Fibroblast of villous mesenchyme (primary cell): ENCODE measurements around the gene PPM1F. TPM values are rescaled to one million over a fixed set of nuclear protein-coding genes. Genes with fewer than 3 reads are reported as not detected.

Experiments
- DNase-seq: peaks from one replicate; pipeline ENCODE4 v3.0.0-alpha.2; 2010; ENCODE audit warnings: low read depth
- H3K4me3 ChIP-seq: 2 replicates; pipeline ENCODE4 v1.5.1; 2011; ENCODE audit warnings: low read depth, mild to moderate bottlenecking, low read length
- CTCF ChIP-seq: IDR thresholded peaks from 2 replicates; pipeline ENCODE4 v1.5.1; 2012; ENCODE audit warnings: low read depth, mild to moderate bottlenecking, low read length; ENCODE audit not compliant: insufficient read depth
- total RNA-seq: library from RNA; depleted of rRNA; stranded (reverse); fragments of >200 nt; gene quantifications from 2 replicates; pipeline ENCODE4 v1.2.3, GENCODE V29; 2012

The PPM1F gene
- total RNA-seq, 1 donor = 36.7 TPM

- H3K4me3 ChIP-seq = no peak overlapping the region
Measured at GRCh38 chr22:21929253-21929652, 23.4 kb downstream of the PPM1F start.

GRCh38 chr22:21928048-21928447 lies 24.6 kb downstream of the PPM1F start:
- no peak for TF ChIP-seq CTCF
- DNase-seq = no peak
- no peak overlapping the region for H3K4me3 ChIP-seq

More at GRCh38 chr22:21929253-21929652, 23.4 kb downstream of the PPM1F start:
- no peak for TF ChIP-seq CTCF
- no peak for DNase-seq

GRCh38 chr22:21927174-21927823 lies 25.3 kb downstream of the PPM1F start:
- no peak for TF ChIP-seq CTCF
- DNase-seq = no peak
- H3K4me3 ChIP-seq = no peak overlapping the region

GRCh38 chr22:21926728-21927127 lies 25.9 kb downstream of the PPM1F start:
- no peak for DNase-seq
- H3K4me3 ChIP-seq = no peak overlapping the region
- no peak for TF ChIP-seq CTCF

- no peak overlapping the region for H3K4me3 ChIP-seq
- no peak for TF ChIP-seq CTCF
- no peak for DNase-seq
Measured at GRCh38 chr22:21923163-21923561, 29.5 kb downstream of the PPM1F start.

- no peak for DNase-seq
- TF ChIP-seq CTCF = no peak
- no peak overlapping the region for H3K4me3 ChIP-seq
Measured at GRCh38 chr22:21922370-21923162, 30.1 kb downstream of the PPM1F start.

GRCh38 chr22:21921729-21922128 lies 30.9 kb downstream of the PPM1F start:
- no peak overlapping the region for H3K4me3 ChIP-seq
- TF ChIP-seq CTCF = no peak
- no peak for DNase-seq
